EL (cell line): ENCODE data around the gene TRIM45.
"Not testable (repeated sequence)": the region's sequence is repeated elsewhere in the genome, so short reads cannot be mapped to it uniquely, and the experiment has no call there.

Source experiments
- DNase-seq: peaks from one replicate; pipeline ENCODE4 v3.0.0-alpha.2; 2016

The TRIM45 gene

DNA sequence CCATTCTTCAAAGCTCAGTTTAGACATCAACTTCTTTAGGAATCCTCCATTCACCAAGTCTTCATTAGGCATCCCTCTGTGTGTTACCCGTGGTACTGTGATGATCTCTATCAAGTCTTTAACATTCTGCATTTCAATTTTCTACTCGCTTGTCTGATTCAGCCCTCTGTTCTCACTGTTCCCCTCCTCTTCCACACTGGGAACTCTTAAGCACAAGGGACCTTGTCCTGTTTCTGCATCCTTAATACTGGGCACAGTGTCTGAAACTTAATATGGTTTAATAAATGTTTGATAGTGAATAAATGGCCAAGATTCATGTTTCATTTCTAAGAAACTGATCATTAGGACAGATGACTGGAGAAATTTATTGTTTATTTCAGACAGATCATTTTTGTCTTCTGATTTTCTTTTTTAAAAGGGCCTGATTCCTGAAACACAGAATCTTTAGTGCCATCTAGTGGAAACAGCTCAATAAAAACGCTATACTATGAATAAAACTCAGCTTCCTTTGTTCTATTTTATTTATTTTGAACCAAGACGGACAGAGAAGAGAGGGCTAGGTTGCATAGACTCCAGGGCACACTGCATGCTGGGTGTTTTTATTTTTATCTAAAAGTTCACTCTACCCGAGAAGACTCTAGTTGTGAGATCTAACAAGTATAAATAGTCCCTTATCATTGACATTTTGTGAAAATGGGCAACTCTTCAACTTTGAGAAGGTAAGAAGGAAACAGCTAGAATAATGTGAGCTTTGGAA is 7.0 kb upstream of the TRIM45 start:
- DNase-seq = peak; percentile 56

DNA sequence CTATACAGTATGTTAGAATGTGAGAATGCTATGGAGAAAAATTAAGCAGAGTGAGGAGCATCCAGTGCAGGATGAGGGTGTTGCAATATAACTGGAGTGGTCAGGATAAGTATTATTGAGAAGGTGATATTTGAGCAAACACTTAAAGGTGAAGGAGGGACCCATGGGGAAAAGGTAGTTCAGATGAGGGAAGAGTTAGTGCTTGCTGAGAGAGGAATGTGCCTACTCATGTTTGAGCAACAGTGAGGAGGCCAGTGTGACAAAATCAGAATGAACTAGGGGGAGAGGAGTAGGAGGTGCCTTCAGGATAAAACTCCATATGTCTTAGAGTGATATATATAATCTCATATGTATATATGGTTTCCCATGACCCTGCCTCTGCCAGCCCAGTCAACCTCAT is 6.2 kb upstream of the TRIM45 start:
- no peak for DNase-seq

DNA sequence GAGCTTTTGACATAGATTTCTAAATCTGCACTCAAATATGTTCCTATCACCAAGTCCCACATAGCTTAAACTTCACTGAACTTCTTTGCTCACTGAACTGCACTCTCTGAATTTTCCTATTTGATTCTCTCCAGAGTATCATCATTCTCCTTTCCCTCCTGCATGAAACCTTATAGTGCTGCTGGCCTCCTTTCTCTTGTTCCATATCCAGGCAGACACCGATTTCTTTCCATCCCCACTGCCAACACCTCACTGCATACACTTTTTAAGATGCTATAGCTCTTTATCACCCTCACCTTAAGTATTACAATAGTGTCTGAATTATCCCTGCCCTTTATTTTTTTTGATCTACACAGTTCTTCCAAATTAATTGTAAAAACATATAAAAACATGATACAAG is 3.1 kb upstream of the TRIM45 start:
- DNase-seq = no peak

DNA sequence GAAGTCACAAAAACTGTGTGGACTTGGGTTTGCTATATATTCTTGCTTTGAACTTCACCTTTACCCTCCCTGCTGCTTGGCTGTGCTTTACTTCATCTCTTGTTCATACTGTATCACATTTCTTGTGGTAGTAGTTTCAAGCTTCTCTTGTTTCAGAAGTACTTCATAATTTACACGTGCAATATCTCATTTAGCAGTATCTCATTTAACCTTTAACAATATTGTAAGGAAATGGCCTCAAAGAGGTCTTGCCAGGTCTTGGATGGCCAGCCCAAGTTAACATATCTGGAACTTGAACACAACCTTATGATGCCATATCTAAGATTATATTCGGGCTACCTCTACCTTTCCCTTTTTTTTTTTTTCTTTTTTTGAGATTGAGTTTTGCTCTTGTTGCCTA is 1.7 kb upstream of the TRIM45 start:
- DNase-seq = no peak

DNA sequence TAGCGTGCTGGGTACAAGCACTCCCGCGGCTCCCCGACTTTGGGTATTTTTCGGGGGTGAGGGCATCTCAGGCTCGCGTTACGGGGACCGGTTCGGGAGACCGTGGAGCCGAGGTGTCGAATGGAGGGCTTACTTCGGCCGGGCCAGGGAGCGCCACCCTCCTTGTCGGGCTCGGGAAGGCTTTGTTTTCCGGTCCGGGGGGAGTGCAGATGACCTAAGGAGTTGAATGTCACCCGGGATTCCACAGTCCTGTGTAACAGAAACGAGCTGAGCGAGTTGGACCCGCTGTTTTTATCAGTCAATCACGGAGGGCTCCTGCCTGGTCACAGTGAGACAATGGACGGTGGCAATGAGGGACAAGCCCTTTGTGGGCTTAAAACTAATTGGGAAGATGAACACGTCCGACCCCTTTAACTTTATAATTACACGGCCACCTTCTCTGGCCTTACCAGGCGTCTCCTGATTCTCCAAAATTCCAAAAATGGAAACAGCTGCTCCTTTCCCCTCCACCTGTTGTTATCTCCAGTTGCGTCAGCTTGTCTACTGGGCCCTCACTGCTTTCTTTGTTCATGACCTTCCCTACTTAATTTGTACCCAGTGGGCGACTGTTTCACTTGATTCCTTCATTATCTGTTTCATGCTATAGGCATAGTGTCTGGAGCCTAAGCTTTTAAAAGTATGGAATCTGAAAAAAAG is 929 bp upstream of the TRIM45 start:
- DNase-seq = no peak

DNA sequence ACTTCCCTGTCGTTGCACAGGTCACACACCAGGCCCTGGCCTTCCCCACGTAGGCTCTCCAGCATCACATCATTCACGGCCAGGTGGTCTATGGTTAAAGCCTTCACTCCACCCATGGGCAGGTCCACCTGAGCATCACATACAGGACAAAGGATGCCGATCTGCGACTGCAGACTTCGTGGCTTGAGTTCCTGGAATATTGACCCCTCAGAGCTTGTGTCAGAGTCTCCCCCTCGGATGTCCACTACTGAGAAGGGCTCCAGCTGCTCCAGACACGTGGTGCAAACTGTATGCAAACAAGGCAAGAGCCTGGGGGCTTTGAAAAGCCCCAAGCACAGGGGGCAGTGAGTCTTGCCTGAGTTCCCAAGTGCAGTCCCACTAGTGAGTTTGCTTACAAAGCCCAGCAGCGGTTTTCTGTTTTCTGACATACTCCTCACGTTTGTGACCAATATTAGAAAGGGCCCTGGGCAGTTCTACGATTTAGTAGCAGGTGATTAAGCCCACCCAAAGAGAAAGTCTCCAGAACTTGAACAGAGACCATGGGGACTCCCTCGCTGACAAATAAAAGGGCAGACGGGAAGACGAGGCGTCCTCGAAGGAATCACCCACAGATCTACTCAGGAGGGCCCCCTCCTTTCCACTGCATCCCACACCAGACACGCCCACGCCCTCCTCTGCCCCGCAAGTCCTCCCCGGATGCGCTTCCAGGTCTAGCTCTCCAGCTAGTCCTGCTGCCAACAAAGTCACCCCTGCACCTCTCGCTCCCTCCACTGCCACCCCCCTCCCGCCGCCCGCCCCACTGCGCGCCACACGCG is 568 bp downstream of the TRIM45 start:
- peak; percentile 75 for DNase-seq

DNA sequence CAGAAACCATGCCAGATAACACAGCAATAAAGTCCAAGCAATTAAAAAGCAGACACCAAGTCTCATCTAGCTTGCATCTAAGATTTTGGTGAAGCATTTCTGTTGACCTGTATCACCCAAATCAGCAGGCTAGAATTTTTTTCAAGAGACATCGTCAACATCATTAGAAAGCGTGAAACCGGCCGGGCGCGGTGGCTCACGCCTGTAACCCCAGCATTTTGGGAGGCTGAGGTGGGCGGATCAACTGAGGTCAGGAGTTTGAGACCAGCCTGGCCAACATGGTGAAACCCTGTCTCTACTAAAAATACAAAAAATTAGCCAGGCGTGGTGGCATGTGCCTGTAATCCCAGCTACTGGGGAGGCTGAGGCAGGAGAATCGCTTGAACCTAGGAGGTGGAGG is 2.4 kb downstream of the TRIM45 start:
- DNase-seq = not testable (repeated sequence)

DNA sequence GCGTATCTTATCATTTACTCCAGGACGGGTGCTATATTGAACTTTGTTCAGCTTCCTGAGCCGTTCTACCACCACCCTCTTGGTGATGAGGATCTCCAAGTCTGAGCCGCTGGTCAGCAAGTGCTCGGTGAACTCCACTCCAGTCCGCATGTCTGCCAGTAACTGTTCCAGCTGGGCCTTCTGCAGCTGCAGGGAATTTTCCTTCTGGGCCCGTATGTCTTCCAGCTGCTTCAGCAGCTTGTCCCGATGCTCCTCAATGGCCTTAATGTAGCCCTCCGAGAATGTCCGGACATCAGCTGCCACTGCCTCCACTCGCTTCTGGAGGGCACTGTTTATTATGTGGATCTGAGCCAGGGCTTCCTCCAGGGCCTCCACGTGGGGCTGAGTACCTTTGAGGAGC is 3.4 kb downstream of the TRIM45 start:
- no peak for DNase-seq

DNA sequence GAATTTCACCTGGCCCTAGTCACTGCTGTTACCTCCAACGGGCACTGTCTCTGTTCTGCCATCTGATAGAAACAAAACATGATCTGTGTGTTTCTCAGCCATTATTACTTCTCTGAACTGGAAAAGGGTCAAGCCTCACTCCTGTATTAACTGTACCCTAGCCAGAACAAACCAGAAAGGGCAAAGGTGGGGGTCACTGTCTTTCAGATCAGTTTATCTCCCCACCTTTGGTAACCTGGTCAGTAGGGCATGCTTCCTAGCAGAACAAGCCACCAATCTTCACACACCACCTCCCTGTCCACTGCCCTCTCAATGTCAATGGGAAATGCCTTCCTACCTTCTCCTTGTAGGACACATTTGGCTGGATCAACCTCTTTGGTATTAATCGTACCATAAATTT is 3.9 kb downstream of the TRIM45 start:
- no peak for DNase-seq

DNA sequence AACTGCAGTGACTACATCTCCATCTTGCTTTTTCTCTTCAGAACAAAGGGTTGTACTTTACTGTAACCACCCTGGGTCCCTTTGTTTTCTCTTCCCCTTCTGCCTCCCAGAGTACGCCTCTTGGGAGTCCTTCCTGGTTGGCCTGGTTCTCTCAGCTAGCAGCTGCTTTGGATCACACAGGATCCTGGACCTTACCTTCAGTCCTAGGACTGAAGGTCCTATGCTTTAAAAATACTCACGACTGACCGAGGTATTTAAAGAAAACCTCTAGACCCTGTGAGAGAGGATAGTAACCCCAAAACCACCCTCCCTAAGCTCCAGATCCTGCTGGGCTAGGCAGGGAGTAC is 4.8 kb downstream of the TRIM45 start:
- no peak for DNase-seq

DNA sequence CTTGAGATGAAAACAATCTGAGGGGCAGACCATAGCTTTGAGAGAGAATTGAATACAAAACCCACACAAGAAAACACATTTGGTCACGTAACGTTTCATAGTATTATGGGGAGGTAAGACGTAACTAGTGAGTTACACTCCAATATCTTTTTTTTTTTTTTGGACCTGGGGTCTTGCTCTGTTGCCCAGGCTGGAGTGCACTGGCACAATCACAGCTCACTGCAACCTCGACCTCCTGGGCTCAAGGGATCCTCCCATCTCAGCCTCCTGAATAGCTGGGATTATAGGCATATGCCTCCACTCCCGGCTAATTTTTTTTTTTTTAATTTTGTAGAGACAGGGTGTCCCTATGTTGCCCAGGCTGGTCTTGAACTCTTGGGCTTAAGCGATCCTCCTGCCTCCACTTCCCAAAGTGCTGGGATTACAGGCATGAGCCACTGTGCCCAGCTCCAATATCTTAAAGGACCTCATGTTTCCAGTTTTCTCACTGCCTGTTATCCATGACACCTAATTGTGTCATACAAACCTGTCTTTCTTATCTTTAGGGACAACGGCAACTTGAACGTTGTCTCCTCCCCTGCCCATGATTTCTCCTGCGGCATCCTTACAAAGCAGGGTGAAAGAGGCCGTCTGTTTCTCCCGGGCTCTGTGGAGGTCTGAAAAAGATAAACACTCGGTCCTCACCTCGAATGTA is 5.3 kb downstream of the TRIM45 start:
- no peak for DNase-seq

DNA sequence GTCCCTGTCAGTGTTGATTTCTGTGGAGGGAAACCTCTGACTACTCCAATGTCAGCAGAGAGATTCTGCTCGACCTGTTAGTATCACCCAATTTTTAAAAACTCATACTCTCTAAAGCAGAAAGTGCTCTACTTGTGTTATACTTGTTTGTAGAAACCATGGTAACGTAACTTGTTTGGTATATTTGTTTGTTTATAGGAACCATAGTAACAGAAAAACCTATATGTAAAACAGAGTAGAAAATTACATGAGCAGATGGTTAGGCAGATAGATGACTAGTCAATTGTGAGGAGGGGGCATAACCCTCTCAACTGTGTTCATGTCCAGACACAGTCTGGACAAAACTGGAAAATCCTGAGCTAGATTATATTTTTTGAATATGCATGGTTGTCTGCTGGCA is 6.7 kb downstream of the TRIM45 start:
- no peak for DNase-seq

DNA sequence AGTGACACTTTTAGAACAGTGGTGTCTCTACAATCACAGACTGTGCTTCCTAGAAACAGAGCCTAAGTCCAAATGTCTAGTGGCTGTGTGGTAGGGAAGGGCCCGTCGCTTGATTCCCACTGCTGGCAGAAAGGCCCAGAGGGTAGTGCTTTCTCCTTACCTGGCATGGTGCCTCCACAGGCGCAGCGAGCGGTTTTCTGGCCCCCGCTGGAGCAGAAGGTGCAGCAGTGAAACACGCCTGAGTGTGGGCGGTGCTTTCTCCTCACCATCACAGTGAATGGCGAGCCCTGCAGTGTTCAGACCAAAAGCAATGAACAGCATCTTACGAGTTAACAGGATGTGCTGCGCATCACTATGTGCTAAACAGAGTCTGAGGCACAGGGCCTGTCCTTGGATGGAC is 8.3 kb downstream of the TRIM45 start:
- no peak for DNase-seq

DNA sequence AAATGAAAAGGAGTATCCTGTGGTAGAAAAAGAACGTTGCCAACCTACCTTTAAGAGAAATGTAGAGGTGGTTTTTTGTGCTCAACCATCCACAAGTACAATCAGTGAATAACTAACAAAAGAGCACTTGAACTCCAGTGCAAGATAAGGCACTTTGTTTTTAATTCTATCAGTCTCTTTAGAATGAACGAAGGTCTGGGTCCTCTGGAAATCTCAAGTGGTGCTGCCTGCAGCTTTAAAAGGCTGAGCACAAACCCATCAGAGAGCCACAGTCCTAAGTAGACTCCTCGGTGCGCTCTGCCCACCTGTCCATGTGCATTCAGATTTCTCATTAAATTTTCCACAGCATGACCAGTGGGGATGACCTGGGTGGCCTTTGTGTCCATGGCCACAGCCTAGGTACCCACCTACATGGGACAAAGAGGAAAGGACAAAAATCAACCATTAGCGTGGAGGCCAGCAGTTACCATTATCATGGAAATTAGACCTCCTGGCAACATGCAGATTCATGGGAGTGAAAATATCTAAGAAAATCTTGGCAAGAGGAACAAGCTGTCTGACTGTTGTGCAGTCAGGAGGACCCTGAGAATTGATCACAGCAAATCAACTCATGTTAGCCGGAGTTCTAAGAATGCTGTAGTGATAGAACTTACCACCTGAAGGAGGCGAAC is 9.4 kb downstream of the TRIM45 start:
- DNase-seq = no peak

DNA sequence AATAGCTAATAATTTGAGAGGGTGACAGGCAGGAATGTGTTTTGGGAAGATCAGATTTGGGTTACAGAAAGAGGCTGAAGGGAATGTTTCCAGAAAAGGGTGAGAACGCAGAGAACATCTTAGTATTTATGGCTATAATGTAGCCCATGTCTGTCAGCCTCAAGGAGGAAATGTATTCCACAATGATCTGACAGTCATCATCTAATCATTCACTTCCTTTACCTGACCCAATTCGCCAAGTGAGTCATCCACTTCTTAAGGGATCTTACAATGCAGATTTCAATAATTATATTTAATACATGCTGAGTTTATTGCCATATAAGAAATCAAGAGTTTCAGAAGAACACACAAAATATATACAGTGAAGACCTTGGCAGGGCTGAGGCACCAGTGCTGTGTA is 10.8 kb downstream of the TRIM45 start:
- DNase-seq = peak; percentile 50

DNA sequence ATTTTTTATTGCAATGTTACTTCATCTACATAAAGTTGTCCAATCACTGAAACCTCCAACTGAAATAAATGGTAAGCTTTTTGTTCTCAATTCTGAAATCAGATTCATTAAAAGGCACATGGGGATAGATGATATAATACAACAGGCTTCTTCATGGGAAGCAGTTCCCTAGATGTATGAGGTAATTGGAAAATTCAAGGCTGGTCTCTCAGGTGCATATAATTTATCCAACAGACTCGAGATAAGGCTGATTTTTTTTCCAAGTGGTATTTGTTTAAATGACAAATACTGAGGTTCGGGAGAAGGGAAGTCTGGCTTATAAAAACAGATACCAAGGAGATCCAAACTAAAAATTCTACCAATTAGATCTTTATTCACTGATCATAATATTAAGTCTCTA is 14.2 kb downstream of the TRIM45 start:
- no peak for DNase-seq

DNA sequence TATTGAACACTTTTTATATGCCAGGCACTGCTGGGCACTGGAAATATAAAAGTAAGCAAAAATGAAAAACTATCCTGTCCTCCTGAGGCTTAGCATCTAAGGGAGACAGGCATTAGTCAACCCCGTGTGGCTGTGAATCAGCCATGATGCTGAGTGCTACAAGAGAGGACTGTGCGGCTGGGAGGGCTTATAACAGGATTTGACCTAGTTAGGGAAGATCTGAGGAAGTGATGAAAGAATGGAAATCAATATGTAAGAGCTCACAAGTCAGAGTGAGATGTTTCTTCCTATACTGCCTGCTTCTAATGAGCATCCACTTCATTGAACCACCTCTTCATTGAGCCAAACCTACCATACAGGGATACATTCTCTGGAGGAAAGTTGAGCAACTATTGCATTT is 15.1 kb downstream of the TRIM45 start:
- no peak for DNase-seq

DNA sequence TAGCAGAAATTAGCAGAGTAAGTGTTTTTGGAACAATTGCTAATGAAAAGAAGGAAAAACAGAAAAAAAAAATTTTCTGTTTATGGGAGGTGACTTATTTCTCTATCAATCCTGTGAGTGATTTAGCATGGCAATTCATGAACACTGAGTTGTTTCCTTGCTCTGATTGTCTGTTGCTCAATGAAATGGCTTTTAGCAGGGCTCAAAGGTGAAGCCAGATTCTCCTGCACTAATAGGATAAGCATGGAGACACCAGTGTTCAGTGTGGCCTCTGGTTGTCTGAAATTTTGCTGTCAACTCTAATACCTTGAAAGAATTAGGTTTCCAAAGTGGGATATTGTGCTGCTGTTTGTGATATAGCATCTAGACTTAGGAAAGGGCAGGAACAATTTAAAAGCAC is 15.8 kb downstream of the TRIM45 start:
- DNase-seq = no peak

DNA sequence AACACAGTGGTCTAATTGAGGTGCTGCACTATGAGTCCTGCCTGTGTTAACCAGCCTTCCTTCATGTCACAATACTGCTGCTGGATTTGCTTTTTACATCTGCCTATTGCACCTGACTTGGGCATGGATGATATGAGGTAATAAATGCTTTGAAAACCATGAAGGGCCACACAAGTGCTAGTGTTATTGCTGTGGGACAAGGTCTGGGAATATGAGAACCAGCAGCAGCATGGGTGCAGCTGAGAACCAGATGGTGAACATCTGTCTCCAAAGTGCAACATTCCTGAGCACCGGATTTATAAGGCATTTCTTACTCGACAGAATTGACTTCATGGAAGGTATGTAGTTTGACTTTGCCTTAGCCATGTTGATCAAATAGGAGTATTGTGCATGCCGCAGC is 16.6 kb downstream of the TRIM45 start:
- DNase-seq = no peak

DNA sequence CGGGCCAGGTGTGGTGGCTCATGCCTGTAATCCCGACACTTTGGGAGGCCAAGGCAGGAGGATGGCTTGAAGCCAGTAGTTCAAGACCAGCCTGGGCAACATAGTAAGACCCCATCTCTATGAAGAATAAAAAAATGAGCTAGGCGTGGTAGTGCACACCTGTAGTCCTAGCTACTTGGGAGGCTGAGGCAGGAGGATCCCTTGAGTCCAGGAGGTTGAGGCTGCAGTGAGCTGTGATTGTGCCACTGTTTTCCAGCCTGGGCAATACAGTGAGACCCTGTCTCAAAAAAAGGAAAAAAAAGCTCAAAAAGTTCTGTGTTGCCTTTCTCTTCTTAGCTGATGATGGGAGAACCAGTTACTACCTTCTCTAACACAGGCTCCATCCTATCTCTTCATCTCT is 19.7 kb downstream of the TRIM45 start:
- DNase-seq = not testable (repeated sequence)

DNA sequence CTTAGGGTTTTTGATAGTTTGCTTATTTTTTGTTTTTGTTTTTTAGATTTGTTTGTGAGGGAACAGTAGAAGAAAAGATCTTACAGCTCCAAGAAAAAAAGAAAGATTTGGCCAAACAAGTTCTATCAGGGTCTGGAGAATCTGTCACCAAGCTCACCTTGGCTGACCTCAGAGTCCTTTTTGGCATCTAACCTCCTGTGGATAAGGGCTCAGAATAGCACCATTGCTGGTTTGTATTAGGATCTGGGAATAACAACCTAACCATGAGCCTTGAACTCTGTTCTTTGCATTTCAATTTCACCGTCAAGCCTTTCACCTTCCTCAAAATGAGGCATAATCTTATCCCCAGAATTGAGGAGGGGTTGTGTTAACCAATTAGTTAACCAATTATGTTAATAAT is 20.2 kb downstream of the TRIM45 start:
- no peak for DNase-seq

DNA sequence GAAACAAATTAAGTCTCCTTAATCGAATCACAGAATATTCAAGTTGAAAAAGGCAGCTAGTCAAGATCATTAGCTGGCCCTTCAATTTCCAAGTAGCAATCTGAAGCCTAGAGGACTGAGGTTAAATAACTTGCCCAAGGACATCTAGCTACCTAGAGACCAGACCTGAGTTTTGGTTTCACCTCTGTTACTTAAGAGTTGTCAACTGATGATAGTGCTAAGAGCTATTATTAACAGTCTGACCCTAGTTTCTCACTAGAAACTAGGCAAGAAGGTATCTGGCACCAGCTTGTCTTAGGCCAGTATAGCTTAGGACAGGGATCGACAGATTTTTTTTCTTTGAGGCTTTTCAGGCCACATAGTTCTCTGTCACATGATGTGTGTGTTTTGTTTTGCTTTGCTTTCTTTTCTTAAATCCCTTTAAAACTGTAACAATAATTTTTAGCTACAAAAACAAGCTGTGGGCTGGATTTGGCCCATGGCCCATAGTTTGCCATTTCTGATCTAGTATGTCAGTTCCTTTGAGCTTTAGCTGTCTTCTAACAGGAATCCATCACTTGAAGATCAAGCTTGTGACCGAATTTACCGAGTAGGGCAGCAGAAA is 23.2 kb downstream of the TRIM45 start:
- no peak for DNase-seq
